Stimulated activated CD4-positive, alpha-beta T cell treated with anti-CD3 and anti-CD28 coated beads, Interleukin-12 subunit alpha, Interleukin-12 subunit beta, amount 100 ng/mL, for 48 hours (primary cell): ENCODE results near the gene ZNF414.

Experiments used
- DNase-seq, 3 donors: peaks; one replicate each; pipeline ENCODE4 v3.0.0-alpha.2; 2020; ENCODE audit warnings: low read depth in 2 of 3, low spot score in 1 of 3

Gene ZNF414

GRCh38 chr19:8468761-8469373 lies 45.1 kb downstream of the ZNF414 start:
- DNase-seq: no peak

DNA sequence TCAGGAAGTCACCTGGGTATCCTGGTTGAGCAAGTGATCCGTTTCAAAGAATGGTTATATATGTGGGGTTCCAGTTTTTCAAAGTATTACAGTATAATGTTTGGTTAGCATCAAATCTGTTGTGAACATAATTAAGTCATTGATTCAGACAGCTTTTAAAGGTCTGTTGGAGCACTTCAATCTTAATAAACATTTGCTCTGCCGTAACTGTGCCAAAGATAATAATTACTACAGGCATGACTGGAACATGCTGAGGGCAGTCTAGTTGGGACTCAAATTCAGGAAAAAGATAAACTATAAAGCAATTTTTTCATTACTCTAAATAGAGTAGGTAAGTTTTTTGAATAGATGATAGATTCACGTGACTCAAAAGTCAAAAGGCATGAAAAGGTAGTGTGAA lies 45.8 kb downstream of the ZNF414 start:
- DNase-seq: no peak

- no peak for DNase-seq
Measured at GRCh38 chr19:8466018-8466417, 47.9 kb downstream of the ZNF414 start.

- DNase-seq: no peak
Measured at GRCh38 chr19:8463365-8463764, 50.6 kb downstream of the ZNF414 start.

DNA sequence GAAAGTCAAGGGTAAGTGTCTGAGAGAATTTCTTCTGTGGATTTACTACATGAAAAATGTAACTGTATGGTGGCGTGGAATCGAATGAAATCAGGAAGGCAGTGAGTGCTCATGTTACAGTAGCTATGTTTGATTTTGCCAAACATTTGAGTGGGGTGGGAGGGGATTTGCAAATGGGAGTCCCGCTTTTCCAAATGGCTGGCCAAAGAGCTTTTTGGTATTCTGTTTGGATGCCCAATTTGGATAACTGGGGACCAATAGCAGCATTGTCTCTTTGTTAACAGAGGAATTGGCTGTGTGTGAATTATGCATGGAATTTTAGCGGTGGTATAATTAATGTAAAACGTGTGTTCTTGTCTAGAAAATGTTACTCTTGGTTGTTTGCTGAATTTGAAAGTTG lies 51.4 kb downstream of the ZNF414 start:
- DNase-seq: no peak

GRCh38 chr19:8461891-8462290 lies 52.1 kb downstream of the ZNF414 start:
- DNase-seq: no peak

DNA sequence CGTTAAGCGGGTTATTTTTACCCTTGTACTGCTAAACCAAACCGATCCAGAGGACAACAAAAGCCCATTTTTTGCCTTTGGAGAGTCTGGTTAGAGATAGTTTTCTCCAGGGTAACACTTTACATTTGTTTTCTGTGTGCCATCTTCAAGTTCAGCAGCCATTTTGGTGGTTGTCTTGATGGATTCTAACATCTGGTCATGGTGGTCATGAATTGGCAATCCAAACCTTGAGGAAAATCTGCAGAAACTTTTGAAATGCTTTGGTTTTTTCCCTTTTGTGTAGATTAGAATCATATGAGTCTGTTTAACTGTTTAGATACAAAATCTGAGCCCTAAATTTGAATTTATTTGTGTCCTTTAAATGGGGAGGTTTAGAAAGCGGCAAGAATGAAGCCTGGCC lies 52.6 kb downstream of the ZNF414 start:
- DNase-seq: no peak

GRCh38 chr19:8460516-8461298 lies 53.3 kb downstream of the ZNF414 start:
- DNase-seq: no peak
